ENCODE data around the gene ZNF324B.
"Not testable (repeated sequence)": the region's sequence is repeated elsewhere in the genome, so short reads cannot be mapped to it uniquely, and the experiment has no call there.

ZNF324B gene

GRCh38 chr19:58429745-58430144 lies 21.7 kb upstream of the ZNF324B start:
- H3K4me3 ChIP-seq (ENCODE audit: low read depth, low read length): no peak overlapping the region

GRCh38 chr19:58434217-58434616 lies 17.2 kb upstream of the ZNF324B start:
- Histone ChIP-seq H3K27ac (no peak overlapping the region), H3K36me3 (peaks cover 87% of the 10 kb centered on the region), H3K27me3 (ENCODE audit: insufficient read depth, low read depth, severe bottlenecking) (no peaks in the 10 kb centered on the region), H3K9me3 (ENCODE audit: severe bottlenecking) (peaks cover 59% of the 10 kb centered on the region), H3K4me3 (ENCODE audit: low read depth, low read length) (no peak overlapping the region)
- DNase-seq: no peak
- TF ChIP-seq CTCF (IDR thresholded peaks at IDR 0.05; ENCODE audit: low read depth, low read length): no peak

More at GRCh38 chr19:58429745-58430144, 21.7 kb upstream of the ZNF324B start:
- Histone ChIP-seq H3K27ac (no peak overlapping the region), H3K27me3 (ENCODE audit: insufficient read depth, low read depth, severe bottlenecking) (no peaks in the 10 kb centered on the region), H3K36me3 (peaks cover 63% of the 10 kb centered on the region), H3K9me3 (ENCODE audit: severe bottlenecking) (peaks cover 56% of the 10 kb centered on the region)
- TF ChIP-seq CTCF (IDR thresholded peaks at IDR 0.05; ENCODE audit: low read depth, low read length): no peak
- no peak for DNase-seq

GRCh38 chr19:58439576-58440554 lies 11.6 kb upstream of the ZNF324B start, which contains the start of gene ZNF132:
TSS of gene ZNF132 (minus strand) at chr19:58440153. CDS start at chr19:58439821, 332 bp downstream.
- Histone ChIP-seq H3K27ac (peak within 1 kb of the TSS; percentile 63), H3K36me3 (peaks cover 32% of the 10 kb centered on the region), H3K4me3 (ENCODE audit: low read depth, low read length) (peak within 1 kb of the TSS; percentile 82), H3K27me3 (ENCODE audit: insufficient read depth, low read depth, severe bottlenecking) (no peaks in the 10 kb centered on the region), H3K9me3 (ENCODE audit: severe bottlenecking) (peaks cover 10% of the 10 kb centered on the region)
- TF ChIP-seq CTCF (IDR thresholded peaks at IDR 0.05; ENCODE audit: low read depth, low read length): no peak
- DNase-seq: peak; percentile 97

GRCh38 chr19:58440556-58440955 lies 10.9 kb upstream of the ZNF324B start:
- Histone ChIP-seq H3K27ac (peak overlapping the region; percentile 63; the same call in 1 of the 2 replicates), H3K4me3 (ENCODE audit: low read depth, low read length) (peak overlapping the region; percentile 82), H3K9me3 (ENCODE audit: severe bottlenecking) (peaks cover 5% of the 10 kb centered on the region), H3K27me3 (ENCODE audit: insufficient read depth, low read depth, severe bottlenecking) (no peaks in the 10 kb centered on the region), H3K36me3 (peaks cover 25% of the 10 kb centered on the region)
- DNase-seq: no peak
- TF ChIP-seq CTCF (IDR thresholded peaks at IDR 0.05; ENCODE audit: low read depth, low read length): no peak

- DNase-seq; H3K9me3 ChIP-seq (ENCODE audit: severe bottlenecking); H3K27ac ChIP-seq; H3K4me3 ChIP-seq (ENCODE audit: low read depth, low read length); H3K27me3 ChIP-seq (ENCODE audit: insufficient read depth, low read depth, severe bottlenecking); H3K36me3 ChIP-seq: not testable (repeated sequence)
Observed at GRCh38 chr19:58442986-58443385, 8.4 kb upstream of the ZNF324B start.

- H3K36me3 ChIP-seq; H3K4me3 ChIP-seq (ENCODE audit: low read depth, low read length); H3K27me3 ChIP-seq (ENCODE audit: insufficient read depth, low read depth, severe bottlenecking); H3K27ac ChIP-seq; DNase-seq: not testable (repeated sequence)
- H3K9me3 ChIP-seq (ENCODE audit: severe bottlenecking): peaks cover 25% of the 10 kb centered on the region
Observed at GRCh38 chr19:58448860-58449259, 2.6 kb upstream of the ZNF324B start.

GRCh38 chr19:58449980-58450379 lies 1.4 kb upstream of the ZNF324B start:
- H3K27me3 ChIP-seq (ENCODE audit: insufficient read depth, low read depth, severe bottlenecking); DNase-seq; H3K4me3 ChIP-seq (ENCODE audit: low read depth, low read length); H3K36me3 ChIP-seq; H3K27ac ChIP-seq: not testable (repeated sequence)
- H3K9me3 ChIP-seq (ENCODE audit: severe bottlenecking): peaks cover 25% of the 10 kb centered on the region
